ENCODE measurements around the gene FIG4.

- TF ChIP-seq CTCF (IDR thresholded peaks at IDR 0.05) (no peak), POLR2A (IDR thresholded peaks at IDR 0.05) (no peak)
Measured at GRCh38 chr6:109870089-109870410, 179.0 kb downstream of the FIG4 start.
